ENCODE results near the gene ARRB2.

DNA sequence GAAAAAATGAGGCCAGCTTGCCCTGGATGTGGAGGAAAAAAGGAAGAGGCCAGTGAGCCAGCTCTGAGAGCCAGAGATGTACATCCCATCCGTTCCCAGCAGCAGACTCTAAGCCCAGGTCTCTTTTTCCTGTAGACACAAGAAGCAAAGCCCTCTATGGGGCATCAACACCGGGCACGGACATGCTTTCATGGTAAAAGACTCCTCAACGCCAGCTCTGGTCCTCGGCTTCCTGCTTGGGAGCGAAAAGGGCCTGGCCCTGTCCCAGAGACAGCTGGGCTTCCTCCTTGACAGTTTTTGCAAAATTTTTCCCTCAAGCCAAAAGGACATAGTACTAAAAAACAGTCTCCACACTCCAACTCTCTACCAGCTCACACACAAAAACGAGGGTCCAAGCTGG is 33.6 kb upstream of the ARRB2 start:
- TF ChIP-seq, protein P1, sequence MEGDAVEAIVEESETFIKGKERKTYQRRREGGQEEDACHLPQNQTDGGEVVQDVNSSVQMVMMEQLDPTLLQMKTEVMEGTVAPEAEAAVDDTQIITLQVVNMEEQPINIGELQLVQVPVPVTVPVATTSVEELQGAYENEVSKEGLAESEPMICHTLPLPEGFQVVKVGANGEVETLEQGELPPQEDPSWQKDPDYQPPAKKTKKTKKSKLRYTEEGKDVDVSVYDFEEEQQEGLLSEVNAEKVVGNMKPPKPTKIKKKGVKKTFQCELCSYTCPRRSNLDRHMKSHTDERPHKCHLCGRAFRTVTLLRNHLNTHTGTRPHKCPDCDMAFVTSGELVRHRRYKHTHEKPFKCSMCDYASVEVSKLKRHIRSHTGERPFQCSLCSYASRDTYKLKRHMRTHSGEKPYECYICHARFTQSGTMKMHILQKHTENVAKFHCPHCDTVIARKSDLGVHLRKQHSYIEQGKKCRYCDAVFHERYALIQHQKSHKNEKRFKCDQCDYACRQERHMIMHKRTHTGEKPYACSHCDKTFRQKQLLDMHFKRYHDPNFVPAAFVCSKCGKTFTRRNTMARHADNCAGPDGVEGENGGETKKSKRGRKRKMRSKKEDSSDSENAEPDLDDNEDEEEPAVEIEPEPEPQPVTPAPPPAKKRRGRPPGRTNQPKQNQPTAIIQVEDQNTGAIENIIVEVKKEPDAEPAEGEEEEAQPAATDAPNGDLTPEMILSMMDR (IDR thresholded peaks at IDR 0.05), result no peak
- no peak for TF ChIP-seq POLR2A (IDR thresholded peaks at IDR 0.05)
